NCI-H2171 (cell line): ENCODE results near the gene TMEM269.

ENCODE experiments used
- DNase-seq: peaks from one replicate; lab custom pipeline; 2025; lab: John Stamatoyannopoulos, UW

TMEM269 gene

GRCh38 chr1:42848823-42849537 is 64.2 kb downstream of the TMEM269 start:
- DNase-seq: no peak

- DNase-seq: no peak
Measured at GRCh38 chr1:42849944-42850343, 65.2 kb downstream of the TMEM269 start.
